Lung (tissue), 12 donors: ENCODE data around the gene LAMB4. TPM values are rescaled to one million over a fixed set of nuclear protein-coding genes. Genes with fewer than 3 reads are reported as not detected.

Source experiments
- ATAC-seq: fragments of 200-7000 bp; cut with Tn5 transposase; one replicate; pipeline ENCODE4 v1.9.1; 2020; ENCODE audit warnings: moderate number of reproducible peaks; ENCODE audit not compliant: insufficient read depth, low FRiP score
- DNase-seq, 3 donors: peaks; one replicate each; pipeline ENCODE4 v3.0.0-alpha.2; 2013 to 2017
- H3K27ac ChIP-seq, 2 donors: one replicate each; pipeline ENCODE4 v1.5.1; 2013; ENCODE audit warnings: mild to moderate bottlenecking in 2 of 2, moderate library complexity in 2 of 2, control low read depth in 1 of 2, inconsistent platforms in 1 of 2, low read depth in 1 of 2, low read length in 1 of 2
- H3K27me3 ChIP-seq, 3 donors: one replicate each; pipeline ENCODE4 v1.5.1; 2013; ENCODE audit warnings: low read length in 2 of 3; ENCODE audit not compliant: control insufficient read depth in 3 of 3, insufficient read depth in 3 of 3
- H3K36me3 ChIP-seq, 4 donors: one replicate each; pipeline ENCODE4 v1.5.1; 2013; ENCODE audit warnings: low read length in 4 of 4, mild to moderate bottlenecking in 1 of 4, moderate library complexity in 1 of 4; ENCODE audit not compliant: control insufficient read depth in 4 of 4, insufficient read depth in 4 of 4
- H3K4me1 ChIP-seq, 5 donors: one replicate each; pipeline ENCODE4 v1.5.1; 2013; ENCODE audit warnings: low read length in 5 of 5, mild to moderate bottlenecking in 2 of 5, moderate library complexity in 1 of 5; ENCODE audit not compliant: control insufficient read depth in 5 of 5, insufficient read depth in 5 of 5
- H3K4me3 ChIP-seq: one replicate; pipeline ENCODE4 v1.5.1; 2013; ENCODE audit warnings: mild to moderate bottlenecking, control low read depth, moderate library complexity
- H3K9ac ChIP-seq, 2 donors: one replicate each; pipeline ENCODE4 v1.5.1; 2013; ENCODE audit warnings: low read length in 2 of 2, control low read depth in 1 of 2; ENCODE audit not compliant: insufficient read depth in 1 of 2
- H3K9me3 ChIP-seq, 4 donors: one replicate each; pipeline ENCODE4 v1.5.1; 2013; ENCODE audit warnings: low read length in 3 of 4, mild to moderate bottlenecking in 1 of 4, moderate library complexity in 1 of 4; ENCODE audit not compliant: control insufficient read depth in 4 of 4, insufficient read depth in 3 of 4
- CTCF ChIP-seq: IDR thresholded peaks from 2 replicates; pipeline ENCODE4 v1.5.1; 2012; ENCODE audit warnings: mild to moderate bottlenecking; ENCODE audit errors: control extremely low read depth, extremely low read depth
- WGBS, 2 donors: extraction: QIAGEN DNeasy Blood & Tissue Kit; methylation state at CpG; one replicate each; pipeline ENCODE4 v1.1.7; 2013; 5-methylcytosine and 5-hydroxymethylcytosine counted together
- polyA plus RNA-seq, 2 donors: library from polyadenylated mRNA; stranded (reverse); fragments of 200-250 nt; gene quantifications; one replicate each; pipeline ENCODE4 v1.2.1, GENCODE V29; 2013
- total RNA-seq, 2 donors: library from RNA; depleted of rRNA in 1 of 2; stranded (reverse); fragments of >200 nt in 1 of 2; gene quantifications; one replicate each; pipeline ENCODE4 v1.2.1, GENCODE V29; 2014 to 2021
- donor health status: control.
- donor health status: control.
- donor health status: Bipolar disorder and iron deficiency.
- donor health status: healthy.
- donor health status: DM: yes; HTN: yes; CAD: no.

LAMB4 gene
- total and polyA plus RNA-seq, 4 donors = 0.06 to 0.63 (median 0.28) TPM

GRCh38 chr7:108018668-108019067 lies 111.5 kb downstream of the LAMB4 start:
- no peaks in the 10 kb centered on the region for H3K9me3 ChIP-seq
- no peak for DNase-seq
- no peak for TF ChIP-seq CTCF
- H3K4me1 ChIP-seq = peaks cover 0 to 16% (median 0%) of the 10 kb centered on the region in 5 donors
- H3K36me3 ChIP-seq = no peaks in the 10 kb centered on the region
- no peak overlapping the region for H3K9ac ChIP-seq
- no peak overlapping the region for H3K27ac ChIP-seq
- 94 to 96% methylated on average over 4 of the region's 4 CpGs for whole genome bisulfite sequencing, 2 donors
- no peak overlapping the region for H3K4me3 ChIP-seq
- no peak for ATAC-seq
- no peaks in the 10 kb centered on the region for H3K27me3 ChIP-seq

- no peak for TF ChIP-seq CTCF
- no peak overlapping the region for H3K27ac ChIP-seq
- WGBS, 2 donors = 85 to 87% methylated on average over 4 of the region's 4 CpGs
- no peak overlapping the region for H3K9ac ChIP-seq
- no peak for DNase-seq
- H3K27me3 ChIP-seq = no peaks in the 10 kb centered on the region
- no peaks in the 10 kb centered on the region for H3K36me3 ChIP-seq
- no peak overlapping the region for H3K4me3 ChIP-seq
- no peak for ATAC-seq
- H3K9me3 ChIP-seq = no peaks in the 10 kb centered on the region
- peaks cover 0 to 19% (median 0%) of the 10 kb centered on the region in 5 donors for H3K4me1 ChIP-seq
These were observed 112.4 kb downstream of the LAMB4 start for GRCh38 chr7:108017776-108018151.

GRCh38 chr7:108016841-108017775 lies 113.1 kb downstream of the LAMB4 start:
- Histone ChIP-seq H3K36me3 (no peaks in the 10 kb centered on the region), H3K9me3 (no peaks in the 10 kb centered on the region), H3K4me3 (no peak overlapping the region), H3K4me1 (peaks cover 0 to 22% (median 0%) of the 10 kb centered on the region in 5 donors), H3K27me3 (no peaks in the 10 kb centered on the region), H3K27ac (no peak overlapping the region), H3K9ac (no peak overlapping the region)
- TF ChIP-seq CTCF = no peak
- peak in 1 of 3 donors; percentile 38 for DNase-seq
- 49 to 69% methylated on average over 2 of the region's 2 CpGs for WGBS, 2 donors
- no peak for ATAC-seq
